Fibroblast of mammary gland (primary cell): Measurements from ENCODE around the gene RECK.

Source experiments
- DNase-seq: peaks from one replicate; pipeline ENCODE4 v3.0.0-alpha.2; 2010; ENCODE audit warnings: low read depth
- H3K4me3 ChIP-seq: 2 replicates; pipeline ENCODE4 v1.5.1; 2011; ENCODE audit warnings: low read depth, mild to moderate bottlenecking, low read length, moderate library complexity; ENCODE audit not compliant: control insufficient read depth
- TF ChIP-seq, protein P1 (sequence below): conservative IDR thresholded peaks from 2 replicates; pipeline ENCODE4 v1.5.1; 2011; ENCODE audit warnings: low read depth, low read length, inconsistent platforms; ENCODE audit not compliant: control insufficient read depth, insufficient read depth

Gene RECK

GRCh38 chr9:36093384-36093783 is 56.7 kb downstream of the RECK start:
- DNase-seq = no peak
- no peak overlapping the region for H3K4me3 ChIP-seq
- TF ChIP-seq, protein P1, sequence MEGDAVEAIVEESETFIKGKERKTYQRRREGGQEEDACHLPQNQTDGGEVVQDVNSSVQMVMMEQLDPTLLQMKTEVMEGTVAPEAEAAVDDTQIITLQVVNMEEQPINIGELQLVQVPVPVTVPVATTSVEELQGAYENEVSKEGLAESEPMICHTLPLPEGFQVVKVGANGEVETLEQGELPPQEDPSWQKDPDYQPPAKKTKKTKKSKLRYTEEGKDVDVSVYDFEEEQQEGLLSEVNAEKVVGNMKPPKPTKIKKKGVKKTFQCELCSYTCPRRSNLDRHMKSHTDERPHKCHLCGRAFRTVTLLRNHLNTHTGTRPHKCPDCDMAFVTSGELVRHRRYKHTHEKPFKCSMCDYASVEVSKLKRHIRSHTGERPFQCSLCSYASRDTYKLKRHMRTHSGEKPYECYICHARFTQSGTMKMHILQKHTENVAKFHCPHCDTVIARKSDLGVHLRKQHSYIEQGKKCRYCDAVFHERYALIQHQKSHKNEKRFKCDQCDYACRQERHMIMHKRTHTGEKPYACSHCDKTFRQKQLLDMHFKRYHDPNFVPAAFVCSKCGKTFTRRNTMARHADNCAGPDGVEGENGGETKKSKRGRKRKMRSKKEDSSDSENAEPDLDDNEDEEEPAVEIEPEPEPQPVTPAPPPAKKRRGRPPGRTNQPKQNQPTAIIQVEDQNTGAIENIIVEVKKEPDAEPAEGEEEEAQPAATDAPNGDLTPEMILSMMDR = no peak

- TF ChIP-seq, protein P1 = no peak
- DNase-seq = no peak
- no peak overlapping the region for H3K4me3 ChIP-seq
Observed at GRCh38 chr9:36099718-36100117, 63.0 kb downstream of the RECK start.

DNA sequence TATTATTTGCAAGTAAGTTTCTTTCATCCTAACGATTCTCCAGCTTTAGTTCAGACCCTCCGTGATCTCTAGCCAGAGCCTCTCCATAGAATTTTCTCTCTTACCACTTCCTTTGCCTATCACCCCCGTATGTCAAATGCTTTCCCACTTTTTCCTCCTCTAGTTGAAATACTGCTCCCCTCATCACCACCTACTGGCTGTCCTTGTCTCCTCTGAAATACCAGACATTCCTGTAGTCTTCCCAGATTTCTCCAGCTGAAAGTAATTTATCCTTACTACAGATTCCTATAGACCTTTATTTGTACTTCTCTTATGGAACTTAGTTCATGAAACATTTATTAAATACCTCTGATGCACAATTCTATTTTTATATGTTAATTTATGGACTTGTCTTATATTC is 63.8 kb downstream of the RECK start:
- peak; percentile 23 for DNase-seq
- TF ChIP-seq, protein P1 = peak; percentile 13
- no peak overlapping the region for H3K4me3 ChIP-seq

DNA sequence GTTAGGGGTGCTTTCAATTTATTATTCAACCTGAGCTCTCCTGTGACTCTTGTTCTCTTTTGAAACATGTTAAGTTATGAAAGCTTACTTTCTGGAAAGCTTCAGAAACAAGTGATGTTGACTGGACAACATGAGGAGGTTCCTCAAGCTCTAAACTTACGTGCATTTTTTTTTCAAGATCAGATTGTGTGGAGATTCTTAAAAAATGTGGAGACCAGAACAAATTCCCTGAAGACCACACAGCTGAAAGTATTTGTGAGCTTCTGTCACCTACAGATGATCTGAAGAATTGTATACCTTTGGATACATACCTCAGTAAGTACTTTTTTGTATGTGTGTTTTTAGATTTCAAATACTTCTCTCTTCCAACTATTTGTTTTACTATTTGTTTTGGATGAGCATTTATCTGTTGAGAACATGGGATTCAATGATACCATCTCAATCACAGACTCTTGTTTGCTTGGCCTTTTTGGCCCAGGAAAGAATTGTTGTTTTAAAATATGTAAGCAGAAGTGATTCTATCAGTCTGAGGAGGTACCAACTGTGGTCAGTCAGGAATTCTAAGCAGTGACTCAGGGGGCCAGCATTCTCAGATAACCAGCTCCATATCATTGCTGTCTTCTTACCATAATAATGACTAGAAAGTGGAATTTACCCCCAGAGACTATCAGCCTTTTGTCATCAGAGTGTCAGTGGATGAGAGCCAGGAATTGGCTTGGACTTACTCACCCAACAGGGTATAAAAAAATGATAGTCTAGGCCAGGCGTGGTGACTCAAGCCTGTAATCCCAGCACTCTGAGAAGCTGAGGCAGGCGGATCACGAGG is 65.4 kb downstream of the RECK start:
- H3K4me3 ChIP-seq = no peak overlapping the region
- peak; percentile 98 for DNase-seq
- TF ChIP-seq, protein P1 = no peak

- TF ChIP-seq, protein P1 = peak; percentile 76
- DNase-seq = peak; percentile 80
- H3K4me3 ChIP-seq = no peak overlapping the region
Observed at GRCh38 chr9:36102742-36103495, 66.2 kb downstream of the RECK start.

DNA sequence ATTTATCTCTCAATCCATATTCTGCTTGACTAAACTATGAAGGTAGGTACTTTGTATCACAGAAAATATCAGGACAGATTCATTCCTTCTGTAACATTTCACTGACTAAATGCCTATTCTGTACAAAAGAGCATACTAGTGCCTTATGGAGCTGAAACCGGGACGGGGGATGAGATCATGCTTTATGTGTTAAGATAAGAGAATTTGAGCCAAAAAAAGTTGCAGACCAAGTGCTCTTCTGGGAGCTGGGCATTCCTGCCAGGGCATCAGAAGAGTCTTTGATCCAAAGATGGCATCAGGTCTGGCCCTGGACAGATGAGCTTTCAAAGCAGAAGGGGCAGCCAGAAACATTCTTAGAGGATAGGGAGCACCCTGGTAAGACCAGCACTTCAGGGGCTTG is 72.4 kb downstream of the RECK start:
- H3K4me3 ChIP-seq = no peak overlapping the region
- no peak for DNase-seq
- TF ChIP-seq, protein P1 = no peak
